Panc1 (cell line): ENCODE measurements around the gene ACACA. TPM values are rescaled to one million over a fixed set of nuclear protein-coding genes. Genes with fewer than 3 reads are reported as not detected.

ENCODE experiments used
- ATAC-seq: fragments of 200-7000 bp; cut with Tn5 transposase; 2 replicates; pipeline ENCODE4 v1.9.1; 2020; ENCODE audit warnings: mild to moderate bottlenecking, moderate library complexity
- BruUV-seq: library from RNA; stranded (reverse); fragments of 400-500 nt; replicated peaks from 2 replicates; lab custom pipeline; 2021; lab: Mats Ljungman, UMichigan
- CTCF ChIA-PET: fragments of 300-600 bp; sonication (Branson Sonifier 250); formaldehyde crosslinking; loops from one replicate; lab custom pipeline; 2022; ENCODE audit warnings: antibody characterized with exemption; lab: Charles Lee
- POLR2A ChIA-PET: fragments of 300-600 bp; sonication (Branson Sonifier 250); formaldehyde crosslinking; loops from one replicate; lab custom pipeline; 2022; ENCODE audit warnings: antibody characterized with exemption; lab: Charles Lee
- DNase-seq: peaks from one replicate; pipeline ENCODE4 v3.0.0-alpha.2; 2010; ENCODE audit warnings: low read depth, low spot score
- H3K27ac ChIP-seq: 2 replicates; pipeline ENCODE4 v1.5.1; 2011; ENCODE audit warnings: mild to moderate bottlenecking, low read length, inconsistent platforms
- H3K27me3 ChIP-seq: fragments of 200-500 bp; sonication (Bioruptor generic); 2 replicates; pipeline ENCODE4 v1.6.0; 2014; ENCODE audit warnings: low read length, inconsistent platforms; ENCODE audit not compliant: control insufficient read depth, insufficient read depth
- H3K36me3 ChIP-seq: fragments of 200-500 bp; sonication (Bioruptor generic); 2 replicates; pipeline ENCODE4 v1.5.1; 2014; ENCODE audit warnings: inconsistent platforms, mild to moderate bottlenecking, low read length, moderate library complexity; ENCODE audit not compliant: control insufficient read depth, insufficient read depth
- H3K4me1 ChIP-seq: 2 replicates; pipeline ENCODE4 v1.5.1; 2011; ENCODE audit warnings: inconsistent platforms, mild to moderate bottlenecking, low read length, moderate library complexity; ENCODE audit not compliant: control insufficient read depth, insufficient read depth
- H3K4me3 ChIP-seq, 2 experiments: 2 replicates each; pipeline ENCODE4 v1.5.1; 2011 to 2012; ENCODE audit warnings: low read depth in 2 of 2, low read length in 2 of 2, mild to moderate bottlenecking in 2 of 2, inconsistent platforms in 1 of 2, moderate library complexity in 1 of 2
- H3K9me3 ChIP-seq: fragments of 200-500 bp; sonication (Bioruptor generic); 2 replicates; pipeline ENCODE4 v1.5.1; 2014; ENCODE audit warnings: low read depth, mild to moderate bottlenecking, inconsistent platforms, low read length, moderate library complexity; ENCODE audit not compliant: control insufficient read depth, insufficient read depth
- CTCF ChIP-seq: fragments of 450-650 bp; IDR thresholded peaks from 2 replicates; pipeline ENCODE4 v1.5.1; 2017; ENCODE audit warnings: mild to moderate bottlenecking
- POLR2AphosphoS5 ChIP-seq: IDR thresholded peaks from 2 replicates; pipeline ENCODE4 v1.6.1; 2012; ENCODE audit warnings: mild to moderate bottlenecking, low read depth, low read length, moderate library complexity
- REST ChIP-seq, 2 experiments: IDR thresholded peaks; 2 replicates each; pipeline ENCODE4 v1.6.1; 2011 to 2012; ENCODE audit warnings: low read depth in 2 of 2, control low read depth in 1 of 2, low read length in 1 of 2, mild to moderate bottlenecking in 1 of 2, moderate library complexity in 1 of 2; ENCODE audit not compliant: insufficient read depth in 1 of 2
- SIN3A ChIP-seq: IDR thresholded peaks from 2 replicates; pipeline ENCODE4 v1.6.1; 2012; ENCODE audit warnings: low read depth, mild to moderate bottlenecking, low read length, moderate library complexity, borderline replicate concordance; ENCODE audit not compliant: insufficient read depth
- TCF7L2 ChIP-seq: IDR thresholded peaks from 2 replicates; pipeline ENCODE4 v1.6.1; 2011; ENCODE audit warnings: mild to moderate bottlenecking, low read depth, low read length, inconsistent platforms
- in situ Hi-C: cut with HindIII; loops from 2 replicates; pipeline ENCODE4 v1.10.0; 2016; ENCODE audit warnings: low sequenced_read_pairs, low pct_unique_long_range_greater_than_20kb
- intact Hi-C: fragments of 100-400 bp; cut with micrococcal nuclease; formaldehyde crosslinking; loops from one replicate; pipeline ENCODE4 v1.10.0; 2022; ENCODE audit not compliant: unreplicated experiment
- total RNA-seq: library from RNA; stranded (reverse); gene quantifications from one replicate; pipeline ENCODE4 v1.2.1, GENCODE V29; 2021; ENCODE audit not compliant: unreplicated experiment

The ACACA gene
- total RNA-seq, 1 experiment from 2014 or later, result 131 TPM

- ChIA-PET CTCF (no interaction called here), POLR2A (no interaction called here)
- H3K4me1 ChIP-seq, result no peaks in the 10 kb centered on the region
- H3K4me3 ChIP-seq, result no peak overlapping the region
- TF ChIP-seq REST (IDR thresholded peaks at IDR 0.05; ENCODE audit: insufficient read depth in 1 of 2, low read depth in 2 of 2, low read length in 1 of 2) (no peak), TCF7L2 (no peak), CTCF (no peak), SIN3A (no peak), POLR2AphosphoS5 (no peak)
- no TSS peak for BruUV-seq
- no peaks in the 10 kb centered on the region for H3K9me3 ChIP-seq
- H3K27me3 ChIP-seq, result no peaks in the 10 kb centered on the region
- no peak overlapping the region for H3K27ac ChIP-seq
- peaks cover 28% of the 10 kb centered on the region for H3K36me3 ChIP-seq
- intact Hi-C loops, result no loop called here
- DNase-seq (no peak), ATAC-seq (no peak)
- in situ Hi-C loops, result no loop called here
Measured at GRCh38 chr17:37234106-37234505, 172.5 kb downstream of the ACACA start.

- no TSS peak for BruUV-seq
Measured at GRCh38 chr17:37233036-37233435, 173.6 kb downstream of the ACACA start.

GRCh38 chr17:37231887-37232286 is 174.7 kb downstream of the ACACA start:
- ChIA-PET POLR2A (interaction anchor here (0.6 kb wide), 1 partner anchor 324 kb away, joined by 3 read pairs; no protein-coding TSS in a partner anchor), CTCF (no interaction called here)
- no peak for ATAC-seq
- no TSS peak for BruUV-seq
- H3K36me3 ChIP-seq, result peaks cover 14% of the 10 kb centered on the region; the same call in 1 of the 2 replicates
- H3K4me1 ChIP-seq, result no peaks in the 10 kb centered on the region
- H3K9me3 ChIP-seq, result no peaks in the 10 kb centered on the region
- TF ChIP-seq TCF7L2 (no peak), POLR2AphosphoS5 (no peak), SIN3A (no peak), CTCF (no peak), REST (IDR thresholded peaks at IDR 0.05; ENCODE audit: insufficient read depth in 1 of 2, low read depth in 2 of 2, low read length in 1 of 2) (no peak)
- H3K27me3 ChIP-seq, result no peaks in the 10 kb centered on the region
- no peak overlapping the region for H3K4me3 ChIP-seq
- in situ Hi-C loops (no loop called here), intact Hi-C loops (no loop called here)
- no peak for DNase-seq
- H3K27ac ChIP-seq, result no peak overlapping the region

More at GRCh38 chr17:37233036-37233435, 173.6 kb downstream of the ACACA start:
- in situ Hi-C loops, result no loop called here
- no peaks in the 10 kb centered on the region for H3K9me3 ChIP-seq
- intact Hi-C loops, result no loop called here
- ChIA-PET POLR2A (no interaction called here), CTCF (no interaction called here)
- TF ChIP-seq TCF7L2, result no peak
- no peak for TF ChIP-seq SIN3A
- ATAC-seq (no peak), DNase-seq (no peak)
- no peaks in the 10 kb centered on the region for H3K4me1 ChIP-seq
- peaks cover 21% of the 10 kb centered on the region for H3K36me3 ChIP-seq
- H3K27ac ChIP-seq, result no peak overlapping the region
- H3K27me3 ChIP-seq, result no peaks in the 10 kb centered on the region
- H3K4me3 ChIP-seq, result no peak overlapping the region
